GM12874 (cell line): ENCODE data around the gene KLC4.

Experiments
- TF ChIP-seq, protein P1 (sequence below): IDR thresholded peaks from 2 replicates; pipeline ENCODE4 v1.5.1; 2011; ENCODE audit warnings: low read depth, mild to moderate bottlenecking, control low read depth, low read length, moderate library complexity; ENCODE audit not compliant: insufficient read depth

KLC4 gene

DNA sequence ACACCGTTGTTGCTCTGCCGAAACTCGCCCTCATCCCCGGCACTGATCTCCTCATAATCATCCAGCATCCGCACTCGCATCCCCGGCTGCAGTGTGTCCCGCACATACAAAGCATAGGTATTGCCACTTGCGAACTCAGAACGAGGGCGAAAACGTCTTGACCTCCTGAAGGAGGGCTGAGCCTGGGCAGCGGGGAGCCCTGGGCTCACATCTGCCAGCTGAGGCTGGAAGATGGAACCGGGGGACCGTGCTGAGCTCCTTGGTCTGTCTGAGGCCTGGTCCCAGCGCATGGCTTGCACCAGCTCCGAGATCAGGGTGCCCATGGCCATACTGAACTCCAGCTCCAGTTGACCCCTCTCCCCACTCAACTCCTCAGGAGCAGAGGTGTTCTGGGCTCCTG lies 8.4 kb upstream of the KLC4 start:
- TF ChIP-seq, protein P1, sequence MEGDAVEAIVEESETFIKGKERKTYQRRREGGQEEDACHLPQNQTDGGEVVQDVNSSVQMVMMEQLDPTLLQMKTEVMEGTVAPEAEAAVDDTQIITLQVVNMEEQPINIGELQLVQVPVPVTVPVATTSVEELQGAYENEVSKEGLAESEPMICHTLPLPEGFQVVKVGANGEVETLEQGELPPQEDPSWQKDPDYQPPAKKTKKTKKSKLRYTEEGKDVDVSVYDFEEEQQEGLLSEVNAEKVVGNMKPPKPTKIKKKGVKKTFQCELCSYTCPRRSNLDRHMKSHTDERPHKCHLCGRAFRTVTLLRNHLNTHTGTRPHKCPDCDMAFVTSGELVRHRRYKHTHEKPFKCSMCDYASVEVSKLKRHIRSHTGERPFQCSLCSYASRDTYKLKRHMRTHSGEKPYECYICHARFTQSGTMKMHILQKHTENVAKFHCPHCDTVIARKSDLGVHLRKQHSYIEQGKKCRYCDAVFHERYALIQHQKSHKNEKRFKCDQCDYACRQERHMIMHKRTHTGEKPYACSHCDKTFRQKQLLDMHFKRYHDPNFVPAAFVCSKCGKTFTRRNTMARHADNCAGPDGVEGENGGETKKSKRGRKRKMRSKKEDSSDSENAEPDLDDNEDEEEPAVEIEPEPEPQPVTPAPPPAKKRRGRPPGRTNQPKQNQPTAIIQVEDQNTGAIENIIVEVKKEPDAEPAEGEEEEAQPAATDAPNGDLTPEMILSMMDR = no peak

DNA sequence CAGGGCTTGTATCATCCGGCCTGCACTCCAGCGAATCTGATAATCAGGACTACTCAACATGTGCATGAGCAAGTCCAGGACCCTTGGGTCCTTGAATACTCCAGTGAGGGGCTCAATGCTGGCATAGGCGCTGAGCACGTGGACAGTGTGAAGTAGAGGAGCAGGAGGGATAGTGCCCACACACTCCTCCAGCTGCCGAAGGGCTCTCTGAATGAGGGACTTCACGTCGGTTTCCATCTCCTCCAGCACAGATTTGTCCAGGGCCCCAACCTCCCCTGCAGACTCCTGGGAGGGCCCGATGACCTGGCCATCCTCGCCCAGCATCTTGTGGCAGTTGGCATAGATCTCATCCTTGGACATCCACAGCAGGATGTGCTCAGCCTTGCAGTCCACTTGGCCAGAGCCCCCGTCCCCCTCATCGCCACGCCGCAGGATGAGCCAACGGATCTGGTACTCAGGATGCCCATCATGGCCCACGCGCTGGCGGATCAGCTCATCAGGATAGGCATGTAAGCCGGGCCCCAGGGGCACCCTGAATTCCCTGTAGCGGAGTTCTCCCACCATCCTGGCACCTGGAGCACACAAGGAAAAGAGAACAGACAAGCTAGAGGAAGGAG lies 7.1 kb upstream of the KLC4 start:
- TF ChIP-seq, protein P1 = no peak

DNA sequence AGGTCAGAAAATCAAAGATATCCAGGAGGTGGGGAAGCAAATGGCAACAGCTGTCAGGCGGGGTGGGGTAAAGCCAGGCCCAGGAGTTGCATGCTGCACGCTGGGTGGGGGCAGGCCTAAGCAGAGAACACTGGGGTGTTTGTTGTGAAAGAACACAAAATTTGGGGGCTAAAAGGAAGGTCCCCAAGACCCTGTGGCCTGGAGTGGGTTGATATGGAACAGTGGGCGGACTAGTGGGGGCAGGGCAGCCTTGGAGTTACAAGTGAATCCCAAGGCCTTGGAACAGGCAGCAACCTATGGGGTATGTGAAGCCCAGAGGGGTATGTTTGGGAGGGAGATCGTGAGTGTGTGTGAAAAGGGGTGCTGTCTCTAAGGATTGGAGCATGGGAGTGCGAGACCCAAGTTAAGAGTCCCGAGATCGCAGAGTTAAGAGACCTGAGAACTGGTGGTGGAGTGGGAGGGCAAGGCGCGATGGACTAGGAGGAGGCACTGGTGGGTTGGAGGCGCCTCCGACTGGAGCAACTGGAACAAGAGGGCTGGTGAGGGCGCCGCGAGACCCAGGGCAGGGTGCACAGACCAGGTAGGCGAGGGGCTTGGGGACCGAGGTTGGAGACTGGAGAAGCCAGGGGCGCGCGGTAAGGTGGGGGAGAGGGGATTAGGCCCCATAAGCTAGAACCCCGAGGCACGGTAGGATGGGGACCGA lies 6.4 kb upstream of the KLC4 start:
- TF ChIP-seq, protein P1 = no peak

DNA sequence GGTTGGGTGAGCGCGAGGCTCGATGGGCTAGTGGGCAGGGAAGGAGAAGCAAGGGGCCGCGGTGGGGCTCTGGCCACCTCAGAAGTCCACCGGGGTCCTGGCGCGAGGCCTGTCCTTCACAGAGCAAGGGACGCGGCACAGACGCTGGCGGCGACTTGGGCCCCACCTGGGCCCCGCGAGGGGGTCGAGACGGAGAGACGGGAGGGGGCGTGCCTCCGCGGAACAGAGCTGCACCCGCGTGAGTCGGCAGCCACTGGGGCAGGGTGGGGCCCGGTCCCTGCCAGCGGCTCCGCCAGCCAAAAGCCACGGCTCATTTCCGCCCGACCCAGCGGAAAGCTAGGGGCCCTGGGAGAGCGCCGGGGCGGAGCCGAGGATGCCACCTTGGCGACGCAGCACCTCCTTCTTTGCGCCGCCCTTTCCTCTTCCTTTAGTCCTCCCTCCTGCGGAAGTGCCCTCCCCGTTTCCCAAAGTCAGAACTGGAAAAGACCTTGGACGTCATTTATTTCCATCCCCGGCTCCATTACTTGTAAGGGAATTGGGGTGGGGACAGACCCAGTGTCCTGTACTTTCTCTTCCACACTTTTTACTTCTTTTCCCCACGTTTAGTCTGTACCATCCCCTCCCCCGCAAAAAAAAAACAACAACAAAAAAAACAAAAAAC lies 5.8 kb upstream of the KLC4 start, which contains the start of gene CUL7:
TSS of gene CUL7 (minus strand) at position 307 of the 661 bp plus-strand sequence. CDS start 1,063 bp downstream, outside the sequence.
- TF ChIP-seq, protein P1 = no peak

DNA sequence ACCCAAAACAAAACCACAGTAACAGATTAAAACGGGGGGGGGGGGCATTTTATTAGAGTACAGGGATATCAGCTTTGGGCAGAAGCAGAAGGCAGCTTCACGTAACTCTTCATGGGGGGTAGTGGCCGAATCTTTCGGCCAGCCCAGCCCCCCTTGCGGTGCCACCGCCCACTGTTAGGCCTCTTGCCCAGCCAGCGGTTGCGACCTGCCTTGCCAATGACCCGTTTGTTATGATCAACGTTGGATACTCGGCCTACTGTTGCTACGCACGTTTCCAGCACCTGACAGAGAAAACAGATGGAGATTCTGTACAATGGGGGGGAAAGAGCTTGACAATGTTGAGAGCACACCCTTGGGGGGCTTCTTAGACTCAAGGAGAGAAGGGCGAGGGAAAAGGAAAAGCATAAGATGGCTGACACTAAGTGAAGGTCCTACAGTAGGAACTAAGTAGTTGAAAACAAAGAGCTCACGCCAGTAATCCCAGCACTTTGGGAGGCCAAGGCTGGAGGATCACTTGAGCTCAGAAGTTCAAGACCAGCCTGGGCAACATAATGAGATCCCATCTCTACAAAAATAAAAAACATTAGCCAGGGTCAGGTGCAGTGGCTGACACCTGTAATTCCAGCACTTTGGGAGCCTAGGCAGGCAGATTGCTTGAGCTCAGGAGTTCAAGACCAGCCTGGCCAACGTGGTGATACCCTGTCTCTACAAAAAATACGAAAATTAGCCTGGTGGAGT lies 5.1 kb upstream of the KLC4 start:
- TF ChIP-seq, protein P1 = no peak

DNA sequence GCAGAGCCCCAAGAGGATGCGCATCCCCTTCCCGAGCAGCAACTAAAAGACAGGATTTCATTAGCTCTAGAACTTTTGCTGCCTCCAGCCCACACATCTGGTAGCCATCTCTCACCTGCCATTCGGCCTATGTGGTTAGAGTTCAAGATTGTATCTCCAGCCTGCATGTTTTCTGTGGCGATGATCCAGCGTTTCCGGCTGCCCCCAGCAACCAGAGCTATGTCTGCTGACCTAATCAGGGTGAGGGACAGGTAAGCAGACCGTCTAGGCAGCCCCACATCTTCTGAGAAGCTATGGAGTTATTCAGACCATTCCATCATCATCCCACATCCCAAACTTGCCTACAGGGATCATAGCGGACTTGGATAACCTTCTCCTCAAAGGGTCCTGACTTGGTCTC lies 3.5 kb upstream of the KLC4 start:
- TF ChIP-seq, protein P1 = no peak

DNA sequence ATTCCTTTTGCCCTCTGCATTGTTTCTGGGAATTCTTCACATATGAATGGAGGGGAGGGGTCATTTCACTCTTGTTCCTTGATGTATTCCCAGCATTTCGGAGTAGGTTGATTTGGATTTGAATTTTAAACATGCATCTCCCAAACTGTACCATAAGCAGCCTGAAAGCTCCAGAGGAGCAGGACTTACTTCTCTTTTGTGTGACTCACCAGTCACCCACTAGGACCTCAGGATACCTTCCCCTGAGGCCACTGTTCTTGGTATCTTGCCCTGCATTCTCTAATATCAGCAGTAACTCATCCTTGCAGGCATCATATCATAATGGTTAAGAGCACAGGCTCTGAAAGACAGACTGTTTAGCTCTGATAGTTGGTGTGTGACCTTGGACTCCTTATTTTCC lies 900 bp upstream of the KLC4 start:
- TF ChIP-seq, protein P1 = no peak
